Activated CD8-positive, alpha-beta memory T cell treated with anti-CD3 and anti-CD28 coated beads for 36 hours (primary cell): ENCODE measurements around the gene HYPK. TPM values are rescaled to one million over a fixed set of nuclear protein-coding genes. Genes with fewer than 3 reads are reported as not detected.
"Not testable (repeated sequence)": the region's sequence is repeated elsewhere in the genome, so short reads cannot be mapped to it uniquely, and the experiment has no call there.

Source experiments
- CTCF ChIA-PET: fragments of 350-600 bp; sonication (Branson Sonifier 250); formaldehyde crosslinking; loops from one replicate; lab custom pipeline; 2021; ENCODE audit warnings: antibody characterized with exemption; lab: Charles Lee
- POLR2A ChIA-PET: fragments of 350-600 bp; sonication (Branson Sonifier 250); formaldehyde crosslinking; loops from one replicate; lab custom pipeline; 2021; ENCODE audit warnings: antibody characterized with exemption; lab: Charles Lee
- total RNA-seq, 2 experiments: library from RNA; stranded (reverse); gene quantifications; one replicate each; pipeline ENCODE4 v1.2.3, GENCODE V29; 2021

HYPK gene
- total RNA-seq, 2 experiments from 2014 or later = 19.3 to 21.8 TPM

DNA sequence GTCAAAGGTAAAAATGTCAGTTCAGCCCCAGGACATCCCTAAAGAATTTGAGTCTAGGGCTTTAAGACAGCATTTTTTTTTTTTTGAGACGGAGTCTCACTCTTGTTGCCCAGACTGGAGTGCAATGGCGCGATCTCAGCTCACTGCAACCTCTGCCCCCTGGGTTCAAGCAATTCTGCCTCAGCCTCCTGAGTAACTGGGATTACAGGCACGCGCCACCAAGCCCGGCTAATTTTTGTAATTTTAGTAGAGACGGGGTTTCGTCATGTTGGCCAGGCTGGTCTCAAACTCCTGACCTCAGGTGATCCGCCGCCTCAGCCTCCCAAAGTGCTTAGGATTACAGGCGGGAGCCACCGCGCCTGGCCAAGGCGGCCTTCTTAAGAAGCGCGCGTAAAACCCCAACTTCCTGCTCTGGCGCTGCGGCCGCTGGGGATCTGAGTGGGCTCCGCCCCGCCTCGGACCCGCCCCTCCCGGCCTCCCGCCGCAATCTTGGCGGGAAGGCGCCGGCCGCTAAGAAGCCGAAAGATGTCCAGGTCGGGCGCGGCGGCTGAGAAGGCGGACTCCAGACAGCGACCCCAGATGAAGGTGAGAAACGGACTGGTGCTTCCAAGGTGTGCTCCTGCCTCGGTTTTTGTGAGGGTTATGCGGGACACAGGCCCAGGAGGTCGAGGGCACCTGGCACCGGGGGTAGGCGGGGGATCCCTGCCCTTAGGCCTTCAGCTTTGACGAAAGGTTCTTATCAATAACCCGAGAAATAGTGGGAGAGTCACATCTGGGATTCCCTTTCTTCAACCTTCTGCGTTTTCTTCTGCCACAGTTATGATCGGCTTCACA is 26.3 kb downstream of the HYPK start, which contains the start of gene WDR76:
WDR76 (plus strand) TSS at position 495 of the 834 bp plus-strand sequence; CDS start at position 526, 31 bp downstream.
- ChIA-PET POLR2A (interaction anchor here (1.5 kb wide), 1 partner anchor 50 kb away, joined by 3 read pairs; the partner anchor contains the start of gene ELL3), CTCF (interaction anchor here (0.6 to 0.8 kb wide), 2 partner anchors 49 to 77 kb away, joined by 3 read pairs; partner anchors contain the start of gene ELL3)

DNA sequence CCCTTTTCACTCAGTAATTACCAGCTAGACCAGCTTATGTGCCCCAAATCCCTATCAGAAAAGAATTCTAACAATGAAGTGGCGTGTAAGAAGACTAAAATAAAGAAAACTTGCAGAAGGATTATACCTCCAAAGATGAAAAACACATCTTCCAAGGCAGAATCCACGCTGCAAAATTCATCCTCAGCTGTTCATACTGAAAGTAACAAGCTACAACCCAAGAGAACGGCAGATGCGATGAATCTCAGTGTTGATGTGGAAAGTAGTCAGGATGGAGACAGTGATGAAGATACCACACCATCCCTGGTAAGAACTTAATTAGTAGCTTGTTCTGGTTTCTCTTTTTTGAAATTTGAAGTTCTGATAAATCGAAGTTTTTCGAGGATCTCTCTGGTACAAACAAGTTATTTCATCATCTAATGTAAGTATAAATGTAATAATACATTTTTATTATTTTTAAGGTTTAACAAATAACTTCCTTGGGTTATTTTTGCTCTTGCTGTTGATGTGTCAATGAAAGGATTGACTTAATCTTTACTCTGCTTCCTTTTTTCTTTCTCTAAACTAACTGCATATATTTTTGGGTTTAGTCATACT is 27.8 kb downstream of the HYPK start:
- CTCF ChIA-PET = interaction anchor here (0.6 kb wide), 1 partner anchor 77 kb away, joined by 3 read pairs; no protein-coding TSS in a partner anchor
- POLR2A ChIA-PET = interaction anchor here (1.3 to 1.5 kb wide), 2 partner anchors 35 to 52 kb away, joined by 3 to 5 read pairs; partner anchors contain the start of gene ELL3

DNA sequence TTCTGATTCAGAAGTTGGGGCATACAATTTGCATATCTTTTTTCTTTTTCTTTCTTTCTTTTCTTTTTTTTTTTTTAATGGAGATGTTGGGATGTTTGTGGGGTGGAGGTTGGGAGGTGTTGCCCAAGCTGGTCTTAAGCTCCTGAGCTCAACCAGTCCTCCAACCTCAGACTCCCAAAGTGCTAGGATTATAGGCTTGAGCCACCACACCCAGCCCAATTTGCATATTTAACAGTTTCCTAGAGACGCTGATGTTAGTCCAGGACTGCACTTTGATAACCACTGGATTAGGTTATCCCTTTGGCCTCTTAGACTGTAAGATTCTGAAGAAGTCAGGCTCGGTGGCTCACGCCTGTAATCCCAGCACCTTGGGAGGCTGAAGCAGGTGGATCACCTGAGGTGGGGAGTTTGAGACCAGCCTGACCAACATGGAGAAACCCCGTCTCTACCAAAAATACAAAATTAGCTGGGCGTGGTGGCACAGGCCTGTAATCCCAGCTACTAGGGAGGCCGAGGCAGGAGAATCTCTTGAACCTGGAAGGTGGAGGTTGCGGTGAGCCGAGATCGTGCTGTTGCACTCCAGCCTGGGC is 29.6 kb downstream of the HYPK start:
- ChIA-PET CTCF (interaction anchor here (0.6 kb wide), 1 partner anchor 20 kb away, joined by 3 read pairs; no protein-coding TSS in a partner anchor), POLR2A (interaction anchor here (0.6 to 1.0 kb wide), 3 partner anchors 41 to 54 kb away, joined by 4 to 6 read pairs (median 4); partner anchors contain the start of gene ELL3)

- POLR2A ChIA-PET = interaction anchor here (1.0 kb wide), 1 partner anchor 54 kb away, joined by 4 read pairs; the partner anchor contains the start of gene ELL3
- CTCF ChIA-PET = not testable (repeated sequence)
Measured at GRCh38 chr15:43830691-43831275, 30.4 kb downstream of the HYPK start.

- CTCF ChIA-PET, POLR2A ChIA-PET: not testable (repeated sequence)
Measured at GRCh38 chr15:43831519-43832052, 31.2 kb downstream of the HYPK start.

GRCh38 chr15:43832485-43832884 is 32.1 kb downstream of the HYPK start:
- CTCF ChIA-PET = interaction anchor here (0.7 to 1.2 kb wide), 2 partner anchors 11 to 64 kb away, joined by 3 read pairs; no protein-coding TSS in a partner anchor
- POLR2A ChIA-PET = not testable (repeated sequence)

DNA sequence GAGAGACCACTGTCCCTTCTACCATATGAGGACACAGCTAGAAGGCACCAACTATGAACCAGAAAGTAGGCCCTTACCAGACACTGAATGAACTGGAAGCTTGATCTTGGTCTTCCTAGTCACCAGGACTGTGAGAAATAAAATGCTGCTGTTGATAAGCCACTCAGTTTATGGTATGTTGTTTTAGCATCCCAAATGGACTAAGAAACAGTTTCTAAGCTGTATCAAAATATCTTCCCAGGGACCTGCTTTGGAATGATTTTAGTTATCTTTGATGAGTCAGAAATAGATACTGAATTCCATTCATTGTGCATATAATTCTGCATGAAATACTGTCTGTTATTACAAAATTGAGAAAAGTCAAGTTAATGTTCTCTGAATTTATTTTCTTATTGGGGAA is 45.0 kb downstream of the HYPK start:
- POLR2A ChIA-PET = no interaction called here
- CTCF ChIA-PET = no interaction called here

- ChIA-PET POLR2A (no interaction called here), CTCF (no interaction called here)
Measured at GRCh38 chr15:43851251-43851650, 50.9 kb downstream of the HYPK start.

- ChIA-PET POLR2A (no interaction called here), CTCF (no interaction called here)
Measured at GRCh38 chr15:43852607-43853006, 52.2 kb downstream of the HYPK start.

Other genes with a start within 250 kb of the HYPK start
- 10 to 100 TPM; 25.7 to 30.6 TPM for gene PPIP5K1, start 210.4 kb upstream of the HYPK start, total RNA-seq
- under 1 TPM; 0.25 to 0.27 TPM for gene CKMT1B, start 206.6 kb upstream of the HYPK start, total RNA-seq
- under 1 TPM; 0.17 to 0.19 TPM for gene STRC, start 181.8 kb upstream of the HYPK start, total RNA-seq
- 1 to 10 TPM in 1 of 2 experiments, under 1 TPM in 1; 0.51 to 1.2 TPM for gene CATSPER2, start 151.8 kb upstream of the HYPK start, total RNA-seq
- not detected for gene CKMT1A, start 106.7 kb upstream of the HYPK start, total RNA-seq
- gene PDIA3, start 54.2 kb upstream of the HYPK start, total RNA-seq = 100 to 1,000 TPM; 359 to 362 TPM
- under 1 TPM; 0.23 to 0.46 TPM for gene ELL3, start 23.6 kb upstream of the HYPK start, total RNA-seq
- 100 to 1,000 TPM; 653 to 655 TPM for gene SERF2, start 8.3 kb upstream of the HYPK start, total RNA-seq
- under 1 TPM; 0.10 to 0.11 TPM for gene SERINC4, start 379 bp upstream of the HYPK start, total RNA-seq
- gene MFAP1, start 24.1 kb downstream of the HYPK start, total RNA-seq = 10 to 100 TPM; 51.2 to 54.1 TPM
- gene WDR76, start 26.4 kb downstream of the HYPK start, total RNA-seq = 10 to 100 TPM; 81.5 to 83.0 TPM